Mucosa of stomach (tissue), 1 donor: ENCODE results near the gene UBAP2L.

Source experiments
- H3K27me3 ChIP-seq: one replicate; pipeline ENCODE4 v1.7.0; 2013; ENCODE audit warnings: mild to moderate bottlenecking, low read length; ENCODE audit not compliant: control insufficient read depth, insufficient read depth
- H3K36me3 ChIP-seq: one replicate; pipeline ENCODE4 v1.7.0; 2013; ENCODE audit warnings: low read length; ENCODE audit not compliant: control insufficient read depth, insufficient read depth
- H3K4me1 ChIP-seq: one replicate; pipeline ENCODE4 v1.7.0; 2013; ENCODE audit warnings: mild to moderate bottlenecking, low read length; ENCODE audit not compliant: control insufficient read depth, insufficient read depth
- H3K4me3 ChIP-seq: one replicate; pipeline ENCODE4 v1.7.0; 2013; ENCODE audit warnings: low read length
- H3K9ac ChIP-seq: one replicate; pipeline ENCODE4 v1.7.0; 2013; ENCODE audit warnings: mild to moderate bottlenecking, low read length, moderate library complexity
- H3K9me3 ChIP-seq: one replicate; pipeline ENCODE4 v1.7.0; 2013; ENCODE audit warnings: mild to moderate bottlenecking, low read length, moderate library complexity; ENCODE audit not compliant: control insufficient read depth
- donor health status: Pancreatic carcinoma.

The UBAP2L gene

GRCh38 chr1:154220071-154220969, at the start of gene UBAP2L:
TSS of gene UBAP2L (plus strand) at chr1:154220955. CDS start at chr1:154225124, 4,169 bp downstream.
- Histone ChIP-seq H3K27me3 (no peaks in the 10 kb centered on the region), H3K9ac (peak within 1 kb of the TSS; percentile 100), H3K9me3 (no peaks in the 10 kb centered on the region), H3K4me3 (peak within 1 kb of the TSS; percentile 99), H3K4me1 (peaks cover 17% of the 10 kb centered on the region), H3K36me3 (peaks cover 12% of the 10 kb centered on the region)

- Histone ChIP-seq H3K4me1 (no peaks in the 10 kb centered on the region), H3K9me3 (no peaks in the 10 kb centered on the region), H3K36me3 (peaks cover 16% of the 10 kb centered on the region), H3K9ac (no peak overlapping the region), H3K4me3 (no peak overlapping the region), H3K27me3 (no peaks in the 10 kb centered on the region)
These were observed 49.6 kb upstream of the UBAP2L start for GRCh38 chr1:154171223-154171583.

GRCh38 chr1:154171880-154172279, 48.9 kb upstream of the UBAP2L start:
- Histone ChIP-seq H3K9ac (no peak overlapping the region), H3K9me3 (no peaks in the 10 kb centered on the region), H3K36me3 (peaks cover 16% of the 10 kb centered on the region), H3K27me3 (no peaks in the 10 kb centered on the region), H3K4me1 (peaks cover 6% of the 10 kb centered on the region), H3K4me3 (no peak overlapping the region)

- Histone ChIP-seq H3K4me3 (no peak overlapping the region), H3K4me1 (peaks cover 34% of the 10 kb centered on the region), H3K27me3 (no peaks in the 10 kb centered on the region), H3K9me3 (no peaks in the 10 kb centered on the region), H3K36me3 (peaks cover 24% of the 10 kb centered on the region), H3K9ac (no peak overlapping the region)
These were observed 46.1 kb upstream of the UBAP2L start for GRCh38 chr1:154174654-154175053.

- H3K4me3 ChIP-seq, result no peak overlapping the region
- no peak overlapping the region for H3K9ac ChIP-seq
- H3K9me3 ChIP-seq, result no peaks in the 10 kb centered on the region
- H3K36me3 ChIP-seq, result peaks cover 24% of the 10 kb centered on the region
- no peaks in the 10 kb centered on the region for H3K27me3 ChIP-seq
- peaks cover 48% of the 10 kb centered on the region for H3K4me1 ChIP-seq
These were observed 44.4 kb upstream of the UBAP2L start for GRCh38 chr1:154176337-154176736.

- peak overlapping the region; percentile 22 for H3K9ac ChIP-seq
- no peaks in the 10 kb centered on the region for H3K9me3 ChIP-seq
- peaks cover 12% of the 10 kb centered on the region for H3K36me3 ChIP-seq
- no peak overlapping the region for H3K4me3 ChIP-seq
- no peaks in the 10 kb centered on the region for H3K27me3 ChIP-seq
- H3K4me1 ChIP-seq, result peaks cover 50% of the 10 kb centered on the region
These were observed 42.7 kb upstream of the UBAP2L start for GRCh38 chr1:154178013-154178412.

- peak overlapping the region; percentile 9 for H3K4me3 ChIP-seq
- peaks cover 12% of the 10 kb centered on the region for H3K36me3 ChIP-seq
- no peaks in the 10 kb centered on the region for H3K9me3 ChIP-seq
- H3K4me1 ChIP-seq, result peaks cover 56% of the 10 kb centered on the region
- H3K9ac ChIP-seq, result peak overlapping the region; percentile 56
- H3K27me3 ChIP-seq, result no peaks in the 10 kb centered on the region
These were observed 41.6 kb upstream of the UBAP2L start for GRCh38 chr1:154178911-154179811.

- Histone ChIP-seq H3K4me1 (peaks cover 56% of the 10 kb centered on the region), H3K9me3 (no peaks in the 10 kb centered on the region), H3K4me3 (peak overlapping the region; percentile 20), H3K9ac (peak overlapping the region; percentile 14), H3K36me3 (peaks cover 12% of the 10 kb centered on the region), H3K27me3 (no peaks in the 10 kb centered on the region)
These were observed 40.6 kb upstream of the UBAP2L start for GRCh38 chr1:154179946-154180687.

- Histone ChIP-seq H3K4me1 (peaks cover 56% of the 10 kb centered on the region), H3K27me3 (no peaks in the 10 kb centered on the region), H3K4me3 (peak overlapping the region; percentile 94), H3K36me3 (peaks cover 7% of the 10 kb centered on the region), H3K9ac (peak overlapping the region; percentile 85), H3K9me3 (no peaks in the 10 kb centered on the region)
These were observed 38.8 kb upstream of the UBAP2L start for GRCh38 chr1:154181944-154182343.

GRCh38 chr1:154182344-154183045, 38.3 kb upstream of the UBAP2L start:
- no peaks in the 10 kb centered on the region for H3K9me3 ChIP-seq
- peak overlapping the region; percentile 94 for H3K4me3 ChIP-seq
- peaks cover 56% of the 10 kb centered on the region for H3K4me1 ChIP-seq
- H3K9ac ChIP-seq, result peak overlapping the region; percentile 85
- H3K36me3 ChIP-seq, result peaks cover 6% of the 10 kb centered on the region
- H3K27me3 ChIP-seq, result no peaks in the 10 kb centered on the region
